ENCODE measurements around the gene IKZF3. TPM values are rescaled to one million over a fixed set of nuclear protein-coding genes. Genes with fewer than 3 reads are reported as not detected.
A peak's percentile ranks its signal among the peaks of the same experiment; 100 is the strongest.
"Not testable (repeated sequence)": the region's sequence is repeated elsewhere in the genome, so short reads cannot be mapped to it uniquely, and the experiment has no call there.

IKZF3 gene
- total RNA-seq, 1 experiment from 2014 or later = not detected

GRCh38 chr17:39729280-39729851 lies 134.7 kb downstream of the IKZF3 start:
- 0 out of 2 replicates have a peak overlapping the region, but pooled peaks have one; percentile 70 for H3K9ac ChIP-seq (ENCODE audit: low read length)
- peaks cover 4% of the 10 kb centered on the region; the same call in 1 of the 2 replicates for H3K4me1 ChIP-seq (ENCODE audit: insufficient read depth, low read length)
- ChIA-PET POLR2A (ENCODE audit: unreplicated experiment) (interaction anchor here (0.6 kb wide), 1 partner anchor 943 kb away, joined by 12 read pairs; no protein-coding TSS in a partner anchor), CTCF (interaction anchor here (0.6 kb wide), 2 partner anchors 10 to 61 kb away, joined by 3 to 4 read pairs; no protein-coding TSS in a partner anchor)
- no peaks in the 10 kb centered on the region for H4K20me1 ChIP-seq (ENCODE audit: low read length)
- H3K4me2 ChIP-seq (ENCODE audit: low read length) = peak overlapping the region; percentile 96
- H3F3A ChIP-seq (ENCODE audit: low read length, unreplicated experiment) = no peaks in the 10 kb centered on the region
- TF ChIP-seq EZH2phosphoT487 (IDR thresholded peaks at IDR 0.05; ENCODE audit: borderline replicate concordance, low read length) = no peak
- no peak for TF ChIP-seq EZH2 (IDR thresholded peaks at IDR 0.05; ENCODE audit: low read length, unreplicated experiment)
- TF ChIP-seq CTCF (conservative IDR thresholded peaks at IDR 0.05; ENCODE audit: low read depth, low read length) = no peak
- no peaks in the 10 kb centered on the region for H3K27me3 ChIP-seq (ENCODE audit: low read length)
- no TSS peak for BruUV-seq (replicated peaks)
- H2AFZ ChIP-seq (ENCODE audit: low read length) = no peak overlapping the region
- H3K9me2 ChIP-seq (replicated peaks; ENCODE audit: low read length) = no peaks in the 10 kb centered on the region
- H3K4me3 ChIP-seq (ENCODE audit: low read length) = peak overlapping the region; percentile 79
- H3K27ac ChIP-seq (ENCODE audit: low read length) = no peak overlapping the region
- H3K79me2 ChIP-seq (ENCODE audit: low read length) = 0 out of 2 replicates have a peak, but pooled peaks cover 7% of the 10 kb centered on the region
- intact Hi-C loops (cut with micrococcal nuclease) = no loop called here
- no peak for DNase-seq
- no peaks in the 10 kb centered on the region for H3K36me3 ChIP-seq (ENCODE audit: low read depth, low read length)
- no peak for ATAC-seq
- no peaks in the 10 kb centered on the region for H3K9me3 ChIP-seq (ENCODE audit: low read length)

GRCh38 chr17:39727556-39727955 lies 136.6 kb downstream of the IKZF3 start:
- Histone ChIP-seq H2AFZ (ENCODE audit: low read length) (no peak overlapping the region), H4K20me1 (ENCODE audit: low read length) (no peaks in the 10 kb centered on the region), H3K4me1 (ENCODE audit: insufficient read depth, low read length) (peaks cover 4% of the 10 kb centered on the region; the same call in 1 of the 2 replicates), H3K27ac (ENCODE audit: low read length) (no peak overlapping the region), H3K9me3 (ENCODE audit: low read length) (no peaks in the 10 kb centered on the region), H3K27me3 (ENCODE audit: low read length) (no peaks in the 10 kb centered on the region), H3F3A (ENCODE audit: low read length, unreplicated experiment) (no peaks in the 10 kb centered on the region), H3K79me2 (ENCODE audit: low read length) (0 out of 2 replicates have a peak, but pooled peaks cover 7% of the 10 kb centered on the region), H3K9ac (ENCODE audit: low read length) (no peak overlapping the region), H3K4me3 (ENCODE audit: low read length) (no peak overlapping the region), H3K36me3 (ENCODE audit: low read depth, low read length) (no peaks in the 10 kb centered on the region), H3K4me2 (ENCODE audit: low read length) (no peak overlapping the region), H3K9me2 (replicated peaks; ENCODE audit: low read length) (no peaks in the 10 kb centered on the region)
- DNase-seq = no peak
- TF ChIP-seq EZH2phosphoT487 (IDR thresholded peaks at IDR 0.05; ENCODE audit: borderline replicate concordance, low read length) (no peak), EZH2 (IDR thresholded peaks at IDR 0.05; ENCODE audit: low read length, unreplicated experiment) (no peak), CTCF (conservative IDR thresholded peaks at IDR 0.05; ENCODE audit: low read depth, low read length) (no peak)
- intact Hi-C loops (cut with micrococcal nuclease) = no loop called here
- no peak for ATAC-seq
- BruUV-seq (replicated peaks) = no TSS peak
- POLR2A ChIA-PET (ENCODE audit: unreplicated experiment) = no interaction called here
- CTCF ChIA-PET = no interaction called here

DNA sequence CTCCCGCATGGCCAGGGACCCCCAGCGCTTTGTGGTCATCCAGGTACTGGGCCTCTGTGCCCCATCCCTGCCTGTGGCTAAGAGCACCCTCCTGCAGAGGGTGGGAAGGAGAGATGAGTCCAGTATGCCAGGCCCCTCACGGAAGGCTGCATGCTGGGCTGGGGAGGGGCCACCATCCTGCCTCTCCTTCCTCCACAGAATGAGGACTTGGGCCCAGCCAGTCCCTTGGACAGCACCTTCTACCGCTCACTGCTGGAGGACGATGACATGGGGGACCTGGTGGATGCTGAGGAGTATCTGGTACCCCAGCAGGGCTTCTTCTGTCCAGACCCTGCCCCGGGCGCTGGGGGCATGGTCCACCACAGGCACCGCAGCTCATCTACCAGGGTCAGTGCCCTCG lies 137.5 kb downstream of the IKZF3 start:
- no peak for ATAC-seq
- Histone ChIP-seq H3K27me3 (ENCODE audit: low read length) (no peaks in the 10 kb centered on the region), H3K4me3 (ENCODE audit: low read length) (no peak overlapping the region), H3F3A (ENCODE audit: low read length, unreplicated experiment) (no peaks in the 10 kb centered on the region), H3K9me3 (ENCODE audit: low read length) (no peaks in the 10 kb centered on the region), H3K36me3 (ENCODE audit: low read depth, low read length) (no peaks in the 10 kb centered on the region), H3K9ac (ENCODE audit: low read length) (no peak overlapping the region), H3K9me2 (replicated peaks; ENCODE audit: low read length) (no peaks in the 10 kb centered on the region), H3K4me1 (ENCODE audit: insufficient read depth, low read length) (peaks cover 4% of the 10 kb centered on the region; the same call in 1 of the 2 replicates), H3K27ac (ENCODE audit: low read length) (no peak overlapping the region), H4K20me1 (ENCODE audit: low read length) (no peaks in the 10 kb centered on the region), H2AFZ (ENCODE audit: low read length) (no peak overlapping the region), H3K4me2 (ENCODE audit: low read length) (no peak overlapping the region), H3K79me2 (ENCODE audit: low read length) (0 out of 2 replicates have a peak, but pooled peaks cover 7% of the 10 kb centered on the region)
- DNase-seq = no peak
- TF ChIP-seq CTCF (conservative IDR thresholded peaks at IDR 0.05; ENCODE audit: low read depth, low read length) = no peak
- POLR2A ChIA-PET (ENCODE audit: unreplicated experiment) = no interaction called here
- CTCF ChIA-PET = no interaction called here
- no TSS peak for BruUV-seq (replicated peaks)
- intact Hi-C loops (cut with micrococcal nuclease) = no loop called here

GRCh38 chr17:39725923-39726322 lies 138.2 kb downstream of the IKZF3 start:
- CTCF ChIA-PET; H2AFZ ChIP-seq (ENCODE audit: low read length); H4K20me1 ChIP-seq (ENCODE audit: low read length); H3K9me2 ChIP-seq (replicated peaks; ENCODE audit: low read length); BruUV-seq (replicated peaks); H3K9ac ChIP-seq (ENCODE audit: low read length); H3K79me2 ChIP-seq (ENCODE audit: low read length); intact Hi-C loops (cut with micrococcal nuclease); H3K4me2 ChIP-seq (ENCODE audit: low read length); POLR2A ChIA-PET (ENCODE audit: unreplicated experiment); H3K4me3 ChIP-seq (ENCODE audit: low read length); H3K4me1 ChIP-seq (ENCODE audit: insufficient read depth, low read length); ATAC-seq; DNase-seq; H3K36me3 ChIP-seq (ENCODE audit: low read depth, low read length); H3K27me3 ChIP-seq (ENCODE audit: low read length); H3F3A ChIP-seq (ENCODE audit: low read length, unreplicated experiment); H3K27ac ChIP-seq (ENCODE audit: low read length); H3K9me3 ChIP-seq (ENCODE audit: low read length): not testable (repeated sequence)
